ENCODE data around the gene CDC42EP4.
A peak's percentile ranks its signal among the peaks of the same experiment; 100 is the strongest.

The CDC42EP4 gene
- total RNA-seq, result 0.85 to 8.1 (median 2.2) reads per million in 9 experiments

GRCh38 chr17:73311781-73312641 lies at the start of gene CDC42EP4:
Gene CDC42EP4 (minus strand): TSS chr17:73312001. CDS start chr17:73286500, 25,501 bp downstream.
- Mint-ChIP-seq H3K4me3 (peak within 1 kb of the TSS; percentile 87 to 88), H3K4me1 (ENCODE audit: low read depth in 2 of 2) (peaks cover 4 to 11% of the 10 kb centered on the region in 2 donors), H3K27me3 (no peaks in the 10 kb centered on the region), H3K27ac (peak within 1 kb of the TSS; percentile 25 to 86), H3K9me3 (no peaks in the 10 kb centered on the region), H3K36me3 (ENCODE audit: insufficient read depth) (peaks cover 15% of the 10 kb centered on the region)
- ATAC-seq (replicated peaks), result peak; percentile 91
- peak; percentile 78 to 82 (median 81) for DNase-seq

- ATAC-seq (replicated peaks) (no peak), DNase-seq (no peak)
- Mint-ChIP-seq H3K9me3 (no peaks in the 10 kb centered on the region), H3K36me3 (ENCODE audit: insufficient read depth) (peaks cover 3% of the 10 kb centered on the region), H3K4me1 (ENCODE audit: low read depth in 2 of 2) (no peaks in the 10 kb centered on the region), H3K27ac (no peak overlapping the region), H3K27me3 (peaks cover 19 to 75% of the 10 kb centered on the region in 2 donors), H3K4me3 (no peak overlapping the region)
Observed at GRCh38 chr17:73360961-73361761, 49.4 kb upstream of the CDC42EP4 start.

GRCh38 chr17:73359987-73360410 lies 48.2 kb upstream of the CDC42EP4 start:
- no peak overlapping the region for H3K4me3 Mint-ChIP-seq
- no peak overlapping the region for H3K27ac Mint-ChIP-seq
- peaks cover 19 to 63% of the 10 kb centered on the region in 2 donors for H3K27me3 Mint-ChIP-seq
- peaks cover 3% of the 10 kb centered on the region for H3K36me3 Mint-ChIP-seq (ENCODE audit: insufficient read depth)
- no peak for ATAC-seq (replicated peaks)
- no peaks in the 10 kb centered on the region for H3K4me1 Mint-ChIP-seq (ENCODE audit: low read depth in 2 of 2)
- no peaks in the 10 kb centered on the region for H3K9me3 Mint-ChIP-seq
- no peak for DNase-seq

- DNase-seq (no peak), ATAC-seq (replicated peaks) (no peak)
- Mint-ChIP-seq H3K4me3 (no peak overlapping the region), H3K36me3 (ENCODE audit: insufficient read depth) (peaks cover 3% of the 10 kb centered on the region), H3K4me1 (ENCODE audit: low read depth in 2 of 2) (no peaks in the 10 kb centered on the region), H3K27ac (no peak overlapping the region), H3K9me3 (no peaks in the 10 kb centered on the region), H3K27me3 (peaks cover 19 to 58% of the 10 kb centered on the region in 2 donors)
Observed at GRCh38 chr17:73359352-73359751, 47.6 kb upstream of the CDC42EP4 start.

- DNase-seq (no peak), ATAC-seq (replicated peaks) (no peak)
- no peak overlapping the region for H3K27ac Mint-ChIP-seq
- peaks cover 3% of the 10 kb centered on the region for H3K36me3 Mint-ChIP-seq (ENCODE audit: insufficient read depth)
- no peaks in the 10 kb centered on the region for H3K9me3 Mint-ChIP-seq
- no peaks in the 10 kb centered on the region for H3K4me1 Mint-ChIP-seq (ENCODE audit: low read depth in 2 of 2)
- no peak overlapping the region for H3K4me3 Mint-ChIP-seq
- peaks cover 19 to 54% of the 10 kb centered on the region in 2 donors for H3K27me3 Mint-ChIP-seq
Observed at GRCh38 chr17:73358668-73359067, 46.9 kb upstream of the CDC42EP4 start.

- Mint-ChIP-seq H3K36me3 (ENCODE audit: insufficient read depth) (peaks cover 1% of the 10 kb centered on the region), H3K9me3 (no peaks in the 10 kb centered on the region), H3K27me3 (peaks cover 19 to 47% of the 10 kb centered on the region in 2 donors), H3K4me1 (ENCODE audit: low read depth in 2 of 2) (no peaks in the 10 kb centered on the region), H3K4me3 (no peak overlapping the region), H3K27ac (no peak overlapping the region)
- DNase-seq, result no peak
- ATAC-seq (replicated peaks), result no peak
Observed at GRCh38 chr17:73357981-73358380, 46.2 kb upstream of the CDC42EP4 start.

- Mint-ChIP-seq H3K27ac (no peak overlapping the region), H3K4me1 (ENCODE audit: low read depth in 2 of 2) (no peaks in the 10 kb centered on the region), H3K4me3 (no peak overlapping the region), H3K36me3 (ENCODE audit: insufficient read depth) (no peaks in the 10 kb centered on the region), H3K27me3 (peaks cover 19 to 47% of the 10 kb centered on the region in 2 donors), H3K9me3 (no peaks in the 10 kb centered on the region)
- no peak for ATAC-seq (replicated peaks)
- DNase-seq, result no peak
Observed at GRCh38 chr17:73357318-73357717, 45.5 kb upstream of the CDC42EP4 start.

GRCh38 chr17:73356561-73357170 lies 44.9 kb upstream of the CDC42EP4 start:
- Mint-ChIP-seq H3K9me3 (no peaks in the 10 kb centered on the region), H3K4me3 (no peak overlapping the region), H3K36me3 (ENCODE audit: insufficient read depth) (no peaks in the 10 kb centered on the region), H3K27ac (no peak overlapping the region), H3K4me1 (ENCODE audit: low read depth in 2 of 2) (no peaks in the 10 kb centered on the region), H3K27me3 (peaks cover 19 to 44% of the 10 kb centered on the region in 2 donors)
- DNase-seq, result no peak
- ATAC-seq (replicated peaks), result no peak

GRCh38 chr17:73354423-73355284 lies 42.9 kb upstream of the CDC42EP4 start:
- Mint-ChIP-seq H3K36me3 (ENCODE audit: insufficient read depth) (no peaks in the 10 kb centered on the region), H3K4me1 (ENCODE audit: low read depth in 2 of 2) (no peaks in the 10 kb centered on the region), H3K9me3 (no peaks in the 10 kb centered on the region), H3K27me3 (peaks cover 11 to 24% of the 10 kb centered on the region in 2 donors), H3K27ac (no peak overlapping the region), H3K4me3 (no peak overlapping the region)
- ATAC-seq (replicated peaks), result no peak
- no peak for DNase-seq

- ATAC-seq (replicated peaks) (no peak), DNase-seq (no peak)
- Mint-ChIP-seq H3K9me3 (no peaks in the 10 kb centered on the region), H3K4me1 (ENCODE audit: low read depth in 2 of 2) (no peaks in the 10 kb centered on the region), H3K4me3 (no peak overlapping the region), H3K36me3 (ENCODE audit: insufficient read depth) (no peaks in the 10 kb centered on the region), H3K27ac (no peak overlapping the region), H3K27me3 (peaks cover 0 to 17% of the 10 kb centered on the region in 2 donors)
Observed at GRCh38 chr17:73352261-73352660, 40.5 kb upstream of the CDC42EP4 start.

- Mint-ChIP-seq H3K4me1 (ENCODE audit: low read depth in 2 of 2) (no peaks in the 10 kb centered on the region), H3K36me3 (ENCODE audit: insufficient read depth) (no peaks in the 10 kb centered on the region), H3K27ac (no peak overlapping the region), H3K27me3 (peaks cover 0 to 17% of the 10 kb centered on the region in 2 donors), H3K9me3 (no peaks in the 10 kb centered on the region), H3K4me3 (no peak overlapping the region)
- no peak for DNase-seq
- no peak for ATAC-seq (replicated peaks)
Observed at GRCh38 chr17:73351764-73352163, 40.0 kb upstream of the CDC42EP4 start.

- H3K4me1 Mint-ChIP-seq (ENCODE audit: low read depth in 2 of 2), result no peaks in the 10 kb centered on the region
- H3K4me3 Mint-ChIP-seq, result no peak overlapping the region
- ATAC-seq (replicated peaks) (no peak), DNase-seq (no peak)
- no peak overlapping the region for H3K27ac Mint-ChIP-seq
- H3K27me3 Mint-ChIP-seq, result peaks cover 0 to 17% of the 10 kb centered on the region in 2 donors
- no peaks in the 10 kb centered on the region for H3K9me3 Mint-ChIP-seq
- no peaks in the 10 kb centered on the region for H3K36me3 Mint-ChIP-seq (ENCODE audit: insufficient read depth)
Observed at GRCh38 chr17:73350864-73351263, 39.1 kb upstream of the CDC42EP4 start.

Measured in effector memory CD8-positive, alpha-beta T cell (primary cell).